ENCODE results near the gene CTF1. TPM values are rescaled to one million over a fixed set of nuclear protein-coding genes. Genes with fewer than 3 reads are reported as not detected.

CTF1 gene
- total RNA-seq, 1 experiment from 2014 or later = 1.4 TPM

- Mint-ChIP-seq H3K27ac (no peak within 1 kb of the TSS; the same call in 1 of the 2 replicates), H3K36me3 (peaks cover 3% of the 10 kb centered on the region; the same call in 1 of the 2 replicates), H3K9me3 (no peaks in the 10 kb centered on the region), H3K27me3 (ENCODE audit: low read depth) (peaks cover 25% of the 10 kb centered on the region), H3K4me3 (peak within 1 kb of the TSS; percentile 86), H3K4me1 (peaks cover 24% of the 10 kb centered on the region)
- CTCF ChIA-PET = interaction anchor here (1.2 to 1.8 kb wide), 2 partner anchors 49 to 55 kb away, joined by 3 to 11 read pairs; no protein-coding TSS in a partner anchor
- ATAC-seq = peak; percentile 76
- DNase-seq (ENCODE audit: low spot score) = peak; percentile 92
- POLR2A ChIA-PET = interaction anchor here (0.5 to 1.5 kb wide), 3 partner anchors 8 to 119 kb away, joined by 3 read pairs; no protein-coding TSS in a partner anchor
- TF ChIP-seq STAT6 (CRISPR knock-in tag; conservative IDR thresholded peaks at IDR 0.05; ENCODE audit: low read depth) (no peak), ELF4 (CRISPR knock-in tag; IDR thresholded peaks at IDR 0.05; ENCODE audit: low read depth) (no peak), OVOL2 (CRISPR knock-in tag; IDR thresholded peaks at IDR 0.05; ENCODE audit: borderline replicate concordance) (no peak), TEAD4 (CRISPR knock-in tag; IDR thresholded peaks at IDR 0.05) (no peak; the same call in 1 of the 2 replicates), NR1H2 (CRISPR knock-in tag; IDR thresholded peaks at IDR 0.05) (no peak), TCF7 (CRISPR knock-in tag; IDR thresholded peaks at IDR 0.05; ENCODE audit: low read depth) (peak; percentile 82; the same call in 1 of the 2 replicates), ATF2 (CRISPR knock-in tag; IDR thresholded peaks at IDR 0.05; ENCODE audit: borderline replicate concordance, low read depth) (no peak), NR3C1 (CRISPR knock-in tag; conservative IDR thresholded peaks at IDR 0.05; ENCODE audit: low read depth) (no peak), MYBL2 (CRISPR knock-in tag; IDR thresholded peaks at IDR 0.05) (peak; percentile 89; the same call in 1 of the 2 replicates), ZNF671 (CRISPR knock-in tag; IDR thresholded peaks at IDR 0.05) (no peak), USF2 (CRISPR knock-in tag; IDR thresholded peaks at IDR 0.05) (peak; percentile 47), GTF2I (CRISPR knock-in tag; conservative IDR thresholded peaks at IDR 0.05) (no peak), CREM (CRISPR knock-in tag; IDR thresholded peaks at IDR 0.05) (no peak), ZNF512 (CRISPR knock-in tag; IDR thresholded peaks at IDR 0.05; ENCODE audit: borderline replicate concordance) (no peak), ZNF219 (CRISPR knock-in tag; IDR thresholded peaks at IDR 0.05; ENCODE audit: borderline replicate concordance) (no peak), MXD4 (CRISPR knock-in tag; IDR thresholded peaks at IDR 0.05; ENCODE audit: borderline replicate concordance) (no peak), ZNF416 (CRISPR knock-in tag; IDR thresholded peaks at IDR 0.05) (peak; percentile 74; the same call in 1 of the 2 replicates), MAX (CRISPR knock-in tag; IDR thresholded peaks at IDR 0.05) (peak; percentile 91), AFF4 (CRISPR knock-in tag; IDR thresholded peaks at IDR 0.05; ENCODE audit: borderline replicate concordance) (no peak), ARID4B (CRISPR knock-in tag; IDR thresholded peaks at IDR 0.05; ENCODE audit: borderline replicate concordance) (0 out of 2 replicates have a peak, but pooled peaks have one; percentile 27), CREB1 (CRISPR knock-in tag; IDR thresholded peaks at IDR 0.05) (no peak)
These were observed 2.5 kb upstream of the CTF1 start, which contains the start of gene BCL7C for GRCh38 chr16:30893744-30894539. TSS of gene BCL7C (minus strand) at chr16:30894077. CDS start at chr16:30893944, 133 bp downstream.
